NCI-H2227 treated with DMSO at 0.1 percent for 48 hours (cell line): ENCODE measurements around the gene GNAQ.

ENCODE experiments used
- DNase-seq: peaks from one replicate; lab custom pipeline; 2025; lab: John Stamatoyannopoulos, UW

GNAQ gene

DNA sequence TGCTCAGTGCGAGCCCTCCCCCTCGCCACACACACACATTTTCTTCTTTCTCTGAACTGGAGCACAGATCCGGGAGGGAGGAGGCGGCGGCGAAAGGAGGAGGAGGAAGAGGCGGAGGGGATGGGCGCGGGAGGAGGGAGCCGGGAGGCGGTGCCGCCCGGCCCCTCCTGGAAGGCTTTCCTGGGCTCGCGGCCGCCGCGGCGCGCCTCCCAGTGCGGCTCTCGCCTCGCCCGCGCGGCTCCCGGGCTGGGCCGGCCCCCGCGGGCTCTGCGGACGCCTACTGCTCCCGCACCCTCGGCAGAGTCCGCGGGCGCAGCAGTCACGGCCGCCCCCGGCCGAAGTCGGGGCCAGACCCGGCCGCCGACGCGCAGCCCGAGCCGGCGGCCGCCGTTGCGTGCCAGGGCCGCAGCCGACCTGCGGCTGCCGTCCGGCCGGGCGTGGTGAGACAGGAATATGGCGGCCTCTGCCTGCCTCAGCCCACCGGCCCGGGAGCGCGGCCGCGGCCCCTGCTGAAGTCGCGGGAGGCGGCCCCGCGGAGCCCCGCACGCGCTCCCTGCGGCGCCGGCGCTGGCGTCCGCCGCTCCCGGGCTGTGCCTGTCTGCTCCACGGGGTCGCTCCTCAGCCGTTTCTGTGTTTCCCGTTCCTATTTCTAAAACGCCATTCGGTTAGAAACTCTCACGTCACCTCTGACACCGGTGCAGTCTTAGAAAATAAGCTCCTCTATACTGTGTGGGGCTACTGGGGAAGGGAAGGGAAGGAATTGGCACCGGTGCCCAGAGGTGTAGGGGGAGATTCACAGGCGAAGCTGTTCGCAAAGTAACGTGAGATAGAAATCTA, 500 bp upstream of the GNAQ start:
- DNase-seq, result peak; percentile 86

GRCh38 chr9:78030553-78031443, 813 bp downstream of the GNAQ start:
- DNase-seq, result no peak

DNA sequence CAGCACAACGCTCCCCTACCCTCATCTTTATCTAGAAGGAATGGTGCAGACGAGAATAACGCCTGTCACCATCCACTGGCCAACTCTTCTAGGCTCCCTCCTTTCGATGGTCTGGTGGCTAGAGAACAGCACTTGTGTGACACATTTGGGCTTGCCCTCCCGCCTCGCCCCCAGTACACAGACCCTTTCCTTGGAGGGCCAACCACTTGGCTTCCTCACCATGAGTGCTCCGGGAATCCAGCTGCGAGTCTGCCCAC, 1.4 kb downstream of the GNAQ start:
- no peak for DNase-seq

DNA sequence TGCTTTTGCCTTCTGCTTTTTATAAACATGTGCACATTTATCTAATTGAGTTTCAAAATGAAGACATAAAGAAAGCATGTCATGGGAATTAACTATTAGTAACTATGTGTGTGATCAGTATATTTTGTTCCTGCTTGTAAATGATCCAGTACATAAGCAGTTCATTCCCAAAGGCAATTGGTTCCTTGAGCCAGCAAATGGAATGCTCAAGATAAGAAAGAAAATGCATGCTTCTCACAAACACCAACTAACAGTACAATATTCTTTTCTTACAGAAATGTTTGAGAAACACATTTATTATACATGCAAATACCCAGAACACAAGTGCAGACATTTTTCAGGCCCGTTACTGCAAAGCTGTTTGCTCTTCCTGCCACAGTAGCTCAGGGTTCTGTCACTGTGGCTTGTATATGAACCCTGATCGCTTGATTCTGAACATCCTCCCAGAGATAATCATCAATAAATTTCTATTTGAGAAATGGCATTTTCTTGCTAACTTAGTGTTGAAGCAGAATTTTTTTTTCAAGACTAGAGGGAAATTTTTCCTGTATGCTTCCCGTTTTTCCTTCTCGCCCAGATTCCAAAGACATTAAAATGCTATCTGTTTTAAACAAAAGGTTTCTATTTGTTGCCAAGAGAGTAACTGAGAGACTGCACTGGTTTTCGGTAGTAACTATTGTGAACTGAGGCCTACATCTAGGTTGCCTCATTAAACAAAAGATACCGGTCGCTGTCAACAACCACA, 1.9 kb downstream of the GNAQ start:
- no peak for DNase-seq

DNA sequence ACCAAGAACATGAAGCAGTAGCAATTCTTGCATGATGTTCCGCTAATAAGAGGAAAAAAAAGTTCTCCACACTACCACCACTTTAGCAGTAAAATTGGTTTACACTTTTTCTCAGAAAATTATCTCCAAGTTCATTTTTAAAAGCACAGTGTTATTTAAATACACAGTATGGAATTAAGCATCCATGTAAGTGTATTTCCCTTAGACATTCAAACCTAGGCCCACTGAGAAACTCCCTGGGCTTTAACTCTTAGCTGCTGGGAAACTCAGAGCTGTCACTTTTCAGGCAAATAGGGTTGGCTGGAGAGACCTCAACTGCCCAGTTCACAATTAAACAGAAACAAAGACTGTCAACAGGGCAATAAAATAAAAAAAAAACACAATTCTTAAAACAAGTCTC, 2.7 kb downstream of the GNAQ start:
- DNase-seq, result no peak

DNA sequence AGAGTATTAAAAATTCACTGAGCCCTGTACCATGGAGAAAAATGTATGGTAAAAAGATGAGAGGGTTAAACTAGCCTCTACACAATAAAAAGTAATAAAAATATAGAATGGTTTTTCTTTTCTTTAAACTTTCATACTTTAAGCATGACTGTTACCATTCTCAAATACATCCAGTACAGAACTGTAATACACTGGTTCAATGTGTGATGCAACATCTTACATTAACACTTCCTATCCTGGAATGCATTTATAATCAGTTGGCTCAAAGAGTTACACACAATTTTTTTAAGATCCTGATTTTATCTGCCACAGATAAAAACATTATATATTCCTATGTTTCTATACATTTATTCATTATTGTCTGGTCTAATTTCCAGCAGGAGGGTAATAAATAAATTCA, 4.7 kb downstream of the GNAQ start:
- no peak for DNase-seq

- no peak for DNase-seq
These were observed 5.2 kb downstream of the GNAQ start for GRCh38 chr9:78026416-78026815.

DNA sequence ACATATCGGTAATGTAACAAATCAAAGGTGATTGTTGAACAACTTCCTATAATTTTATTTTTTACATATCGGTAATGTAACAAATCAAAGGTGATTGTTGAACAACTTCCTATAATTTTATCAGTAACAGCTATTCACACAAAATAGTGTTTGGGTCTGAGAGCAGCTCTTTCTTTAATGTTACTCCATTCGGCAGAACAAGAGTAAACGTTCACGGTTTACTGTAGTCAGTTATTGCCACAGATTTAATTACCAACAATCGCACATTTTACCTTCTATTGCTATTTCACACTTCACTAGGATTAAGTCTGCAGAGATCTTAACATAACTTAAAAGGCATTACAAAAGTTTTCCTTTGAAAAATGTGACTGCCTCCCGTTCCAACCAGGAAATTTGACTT, 6.4 kb downstream of the GNAQ start:
- no peak for DNase-seq

DNA sequence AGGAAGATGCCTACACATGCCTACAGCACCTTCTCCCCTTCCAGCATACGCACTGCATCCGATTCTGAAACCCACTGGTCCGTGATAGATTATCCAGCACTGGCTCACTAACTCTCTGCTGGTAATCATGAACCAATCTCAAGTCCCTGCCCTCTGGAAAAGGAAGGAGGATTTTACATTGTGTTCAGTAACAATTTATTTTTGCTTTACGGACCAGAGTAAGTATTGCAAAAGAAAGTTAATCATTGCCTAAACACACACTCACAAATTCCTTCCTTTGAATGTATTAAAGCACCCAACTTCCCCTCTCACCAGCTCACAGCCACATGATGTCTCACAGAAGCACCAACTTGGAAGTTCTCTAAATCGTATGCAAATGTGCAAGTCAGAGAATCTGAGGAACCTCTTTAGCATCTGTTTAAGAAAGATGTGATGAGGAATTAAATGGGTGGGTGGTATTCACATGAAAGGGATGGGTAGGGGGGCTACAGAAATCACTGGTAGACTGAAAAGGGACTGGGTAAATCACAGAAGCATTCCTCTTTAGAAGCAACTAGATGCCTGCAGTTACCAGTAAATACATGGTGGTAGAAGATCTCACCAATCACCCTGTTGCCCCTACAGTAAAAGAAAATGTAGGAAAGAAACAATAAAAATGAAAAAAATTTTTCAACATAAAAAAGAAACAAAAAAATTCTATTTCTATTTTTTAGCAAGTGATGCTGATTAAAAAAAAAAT, 8.4 kb downstream of the GNAQ start:
- no peak for DNase-seq

GRCh38 chr9:78021697-78022096, 9.9 kb downstream of the GNAQ start:
- DNase-seq, result no peak

- DNase-seq, result no peak
These were observed 14.4 kb downstream of the GNAQ start for GRCh38 chr9:78017190-78017693.

GRCh38 chr9:78015241-78015640, 16.4 kb downstream of the GNAQ start:
- no peak for DNase-seq

DNA sequence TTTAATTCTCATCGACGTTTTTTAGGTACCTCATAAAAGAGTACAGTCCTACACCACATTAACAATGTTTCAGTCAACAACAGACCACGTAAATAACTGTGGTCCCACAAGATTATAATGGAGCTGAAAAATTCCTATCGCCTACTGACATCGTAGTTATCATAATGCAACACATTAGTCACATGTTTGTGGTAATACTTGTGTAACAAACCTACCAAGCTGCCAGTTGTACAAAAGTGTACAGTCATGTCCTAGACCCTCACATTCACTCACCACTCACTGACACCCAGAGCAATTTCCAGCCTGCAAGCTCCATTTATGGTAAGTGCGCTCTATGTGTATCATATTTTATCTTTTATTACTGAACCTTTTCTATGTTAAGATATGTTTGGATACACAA, 16.8 kb downstream of the GNAQ start:
- DNase-seq, result no peak

DNA sequence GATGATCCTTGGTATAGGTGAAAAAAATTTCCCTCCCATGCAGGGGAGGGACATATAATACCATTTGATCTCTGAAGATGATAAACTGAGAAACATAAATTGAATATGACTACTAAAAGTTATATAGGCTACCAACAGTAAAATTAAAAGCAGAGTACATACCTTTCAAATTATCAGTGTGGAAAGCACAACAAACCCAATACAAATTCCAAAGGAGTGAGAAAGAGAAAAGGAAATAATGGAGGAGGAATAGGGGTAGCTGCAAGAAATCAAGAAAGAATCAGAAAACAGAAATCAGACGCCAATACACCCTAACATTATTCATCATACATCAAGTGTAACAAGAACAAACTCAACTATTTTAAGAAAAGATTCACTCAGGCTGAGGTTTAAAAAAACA, 17.7 kb downstream of the GNAQ start:
- DNase-seq, result no peak

- DNase-seq, result no peak
These were observed 20.6 kb downstream of the GNAQ start for GRCh38 chr9:78011049-78011448.

DNA sequence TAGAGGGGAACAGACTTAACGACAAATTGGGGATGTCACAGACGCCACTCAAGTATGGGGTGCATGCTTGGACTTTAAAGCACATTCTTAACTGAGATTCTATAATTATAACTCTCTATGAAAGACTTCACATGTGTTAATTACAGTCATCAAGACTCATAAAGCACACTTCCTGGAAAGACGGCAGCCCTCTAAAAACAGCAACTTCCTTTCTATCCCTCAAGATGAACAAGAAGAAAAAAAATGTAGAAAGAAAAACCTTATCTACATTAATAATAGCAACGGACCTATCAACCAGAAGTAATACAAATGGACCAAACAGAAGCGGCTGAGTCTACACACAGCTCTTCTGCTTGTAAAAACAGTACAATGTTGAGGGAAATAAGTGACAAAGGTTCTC, 21.2 kb downstream of the GNAQ start:
- no peak for DNase-seq

GRCh38 chr9:78009186-78009585, 22.4 kb downstream of the GNAQ start:
- DNase-seq, result no peak

DNA sequence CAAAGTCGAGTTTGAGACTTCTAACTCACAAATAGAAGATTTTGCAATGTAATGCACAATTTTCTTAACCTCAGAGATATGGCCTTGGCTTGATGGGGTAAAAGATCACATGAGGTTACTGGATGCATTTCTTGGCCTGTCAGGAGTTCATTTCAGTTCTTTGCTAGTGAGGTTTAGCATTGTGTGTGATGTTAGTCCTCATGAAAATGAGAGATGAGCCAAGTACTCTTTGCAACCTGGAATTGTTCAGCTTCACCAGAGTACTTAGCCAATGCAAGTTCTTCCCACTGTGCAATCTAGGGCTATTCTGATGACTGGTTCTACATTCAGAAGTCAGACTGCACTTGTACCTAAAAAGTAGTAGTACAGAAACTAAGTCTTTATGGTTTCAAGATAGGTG, 24.9 kb downstream of the GNAQ start:
- no peak for DNase-seq

DNA sequence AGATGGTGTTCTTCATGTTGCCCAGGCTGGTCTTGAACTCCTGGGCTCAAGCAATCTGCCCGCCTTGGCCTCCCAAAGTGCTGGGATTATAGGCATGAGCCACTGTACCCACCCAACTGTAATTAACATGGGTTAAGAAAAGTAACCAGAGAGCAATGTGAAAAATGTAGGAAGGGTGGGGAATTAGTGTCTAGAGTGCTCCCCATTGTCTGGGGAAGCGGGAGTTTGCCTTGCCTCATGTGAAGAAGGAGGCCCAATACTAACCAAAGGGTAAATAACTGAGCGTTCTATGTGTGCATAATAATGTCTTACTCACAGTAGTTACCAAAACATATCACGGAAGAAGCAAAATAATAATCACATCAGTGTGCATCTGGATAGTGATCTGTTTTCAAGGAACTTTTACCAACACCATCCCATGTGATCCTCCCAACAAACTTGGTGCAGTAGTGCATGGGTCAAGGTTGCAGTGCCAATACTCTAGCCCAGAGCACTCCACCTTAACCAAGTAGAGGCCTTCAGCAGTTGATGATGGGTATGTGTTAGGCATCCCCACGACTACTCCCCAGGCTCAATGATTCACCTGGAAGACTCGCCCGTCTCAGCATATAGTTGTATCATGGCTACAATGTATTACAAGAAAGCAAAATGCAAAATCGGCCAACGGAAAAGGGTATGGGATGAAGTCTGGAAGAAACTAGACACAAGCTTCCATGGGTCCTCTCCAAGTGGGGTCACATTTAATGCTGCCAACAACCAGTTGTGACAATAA, 26.2 kb downstream of the GNAQ start:
- no peak for DNase-seq

DNA sequence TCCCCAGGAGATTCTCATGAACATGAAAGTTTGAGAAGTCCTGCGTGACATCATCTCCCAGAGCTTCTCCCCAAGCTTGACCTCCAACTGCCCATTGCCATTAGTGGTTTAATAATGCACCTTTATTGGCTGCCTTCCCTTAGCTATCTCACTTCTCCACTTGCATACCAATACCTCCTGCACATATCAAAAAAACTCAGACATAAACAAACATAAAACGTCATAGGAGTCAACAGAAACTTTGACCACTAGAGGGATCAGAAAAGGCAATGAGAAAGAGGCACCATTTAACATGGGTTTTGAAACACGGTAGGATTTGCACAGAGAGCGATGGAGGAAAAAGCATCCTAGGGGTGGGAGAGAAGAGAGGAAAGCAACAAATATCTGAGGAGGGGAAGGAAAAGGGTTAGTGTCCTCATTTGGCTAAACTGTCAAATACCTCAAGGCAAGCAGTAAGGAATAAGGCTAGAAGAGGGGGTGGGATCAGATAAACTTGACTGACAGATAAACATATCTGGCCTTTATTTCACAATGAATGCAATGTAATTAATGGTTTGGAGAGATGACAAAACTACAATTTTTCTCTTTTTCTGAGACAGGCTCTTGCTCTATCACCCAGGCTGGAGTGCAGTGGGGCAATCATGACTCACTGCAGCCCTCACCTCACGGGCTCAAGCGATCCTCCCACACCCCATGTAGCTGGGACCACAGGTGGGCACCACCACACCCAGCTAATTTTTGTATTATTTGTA, 27.0 kb downstream of the GNAQ start:
- DNase-seq, result no peak
